DND-41 (cell line): ENCODE results near the gene IMPDH2.

Source experiments
- CTCF ChIP-seq: IDR thresholded peaks from 2 replicates; pipeline ENCODE4 v1.5.1; 2012; ENCODE audit warnings: borderline replicate concordance, low read length, moderate library complexity, mild to moderate bottlenecking; ENCODE audit not compliant: poor library complexity, severe bottlenecking; ENCODE audit errors: extremely low read depth
- EZH2 ChIP-seq: IDR thresholded peaks from 3 replicates; pipeline ENCODE4 v1.6.1; 2012; ENCODE audit warnings: borderline replicate concordance, low read depth, mild to moderate bottlenecking, moderate library complexity, low read length, inconsistent platforms; ENCODE audit not compliant: severe bottlenecking

- no peak for TF ChIP-seq CTCF
- no peak for TF ChIP-seq EZH2
Observed at GRCh38 chr3:49019941-49020329, 9.3 kb downstream of the IMPDH2 start.
